Measurements from ENCODE around the gene SLC12A6. TPM values are rescaled to one million over a fixed set of nuclear protein-coding genes. Genes with fewer than 3 reads are reported as not detected.
A peak's percentile ranks its signal among the peaks of the same experiment; 100 is the strongest.
"Not testable (repeated sequence)": the region's sequence is repeated elsewhere in the genome, so short reads cannot be mapped to it uniquely, and the experiment has no call there.

SLC12A6 gene
- total RNA-seq (2014; rRNA removed; shearing (Covaris generic)): 2.4 and 4.3 TPM in 2 replicates

GRCh38 chr15:34337557-34338306 is at the start of gene SLC12A6:
Gene SLC12A6, minus strand, starts transcription at chr15:34337781. Its CDS starts 1,101 bp downstream, at chr15:34336680.
- peak; percentile 96 for DNase-seq (ENCODE audit: low read depth)

- not testable (repeated sequence) for DNase-seq (ENCODE audit: low read depth)
Observed at GRCh38 chr15:34381829-34382521, 44.4 kb upstream of the SLC12A6 start.

- not testable (repeated sequence) for DNase-seq (ENCODE audit: low read depth)
Observed at GRCh38 chr15:34380491-34380890, 42.9 kb upstream of the SLC12A6 start.

- DNase-seq (ENCODE audit: low read depth): no peak
Observed at GRCh38 chr15:34376856-34377255, 39.3 kb upstream of the SLC12A6 start.

GRCh38 chr15:34375541-34375940 is 38.0 kb upstream of the SLC12A6 start:
- not testable (repeated sequence) for DNase-seq (ENCODE audit: low read depth)

- no peak for DNase-seq (ENCODE audit: low read depth)
Observed at GRCh38 chr15:34374816-34375215, 37.2 kb upstream of the SLC12A6 start.

GRCh38 chr15:34373951-34374350 is 36.4 kb upstream of the SLC12A6 start:
- DNase-seq (ENCODE audit: low read depth): no peak

GRCh38 chr15:34370643-34371042 is 33.1 kb upstream of the SLC12A6 start:
- DNase-seq (ENCODE audit: low read depth): no peak

- no peak for DNase-seq (ENCODE audit: low read depth)
Observed at GRCh38 chr15:34370129-34370528, 32.5 kb upstream of the SLC12A6 start.

- DNase-seq (ENCODE audit: low read depth): peak; percentile 92
Observed at GRCh38 chr15:34367101-34368081, 29.8 kb upstream of the SLC12A6 start, which contains the start of gene LPCAT4. Gene LPCAT4, minus strand, starts transcription at chr15:34367196. Its CDS starts 96 bp downstream, at chr15:34367100.

- DNase-seq (ENCODE audit: low read depth): peak; percentile 82
Observed at GRCh38 chr15:34366271-34367065, 28.9 kb upstream of the SLC12A6 start.

GRCh38 chr15:34365836-34366235 is 28.3 kb upstream of the SLC12A6 start:
- no peak for DNase-seq (ENCODE audit: low read depth)

GRCh38 chr15:34365091-34365825 is 27.7 kb upstream of the SLC12A6 start:
- DNase-seq (ENCODE audit: low read depth): no peak

GRCh38 chr15:34364041-34364440 is 26.5 kb upstream of the SLC12A6 start:
- DNase-seq (ENCODE audit: low read depth): no peak

- no peak for DNase-seq (ENCODE audit: low read depth)
Observed at GRCh38 chr15:34362047-34362773, 24.6 kb upstream of the SLC12A6 start.

GRCh38 chr15:34361278-34361677 is 23.7 kb upstream of the SLC12A6 start:
- no peak for DNase-seq (ENCODE audit: low read depth)

GRCh38 chr15:34360298-34360697 is 22.7 kb upstream of the SLC12A6 start:
- DNase-seq (ENCODE audit: low read depth): no peak

- no peak for DNase-seq (ENCODE audit: low read depth)
Observed at GRCh38 chr15:34359416-34359815, 21.8 kb upstream of the SLC12A6 start.

GRCh38 chr15:34358948-34359347 is 21.4 kb upstream of the SLC12A6 start:
- DNase-seq (ENCODE audit: low read depth): no peak

- DNase-seq (ENCODE audit: low read depth): no peak
Observed at GRCh38 chr15:34358367-34358766, 20.8 kb upstream of the SLC12A6 start.

All from Daoy (cell line).